Measurements from ENCODE around the gene ELF2. TPM values are rescaled to one million over a fixed set of nuclear protein-coding genes. Genes with fewer than 3 reads are reported as not detected.

The ELF2 gene
- total and polyA plus RNA-seq, 2 of the 8 experiments (the other 6 are each of a cell fraction or from before 2014, with no cell fraction given), result 21.1 to 44.3 TPM

DNA sequence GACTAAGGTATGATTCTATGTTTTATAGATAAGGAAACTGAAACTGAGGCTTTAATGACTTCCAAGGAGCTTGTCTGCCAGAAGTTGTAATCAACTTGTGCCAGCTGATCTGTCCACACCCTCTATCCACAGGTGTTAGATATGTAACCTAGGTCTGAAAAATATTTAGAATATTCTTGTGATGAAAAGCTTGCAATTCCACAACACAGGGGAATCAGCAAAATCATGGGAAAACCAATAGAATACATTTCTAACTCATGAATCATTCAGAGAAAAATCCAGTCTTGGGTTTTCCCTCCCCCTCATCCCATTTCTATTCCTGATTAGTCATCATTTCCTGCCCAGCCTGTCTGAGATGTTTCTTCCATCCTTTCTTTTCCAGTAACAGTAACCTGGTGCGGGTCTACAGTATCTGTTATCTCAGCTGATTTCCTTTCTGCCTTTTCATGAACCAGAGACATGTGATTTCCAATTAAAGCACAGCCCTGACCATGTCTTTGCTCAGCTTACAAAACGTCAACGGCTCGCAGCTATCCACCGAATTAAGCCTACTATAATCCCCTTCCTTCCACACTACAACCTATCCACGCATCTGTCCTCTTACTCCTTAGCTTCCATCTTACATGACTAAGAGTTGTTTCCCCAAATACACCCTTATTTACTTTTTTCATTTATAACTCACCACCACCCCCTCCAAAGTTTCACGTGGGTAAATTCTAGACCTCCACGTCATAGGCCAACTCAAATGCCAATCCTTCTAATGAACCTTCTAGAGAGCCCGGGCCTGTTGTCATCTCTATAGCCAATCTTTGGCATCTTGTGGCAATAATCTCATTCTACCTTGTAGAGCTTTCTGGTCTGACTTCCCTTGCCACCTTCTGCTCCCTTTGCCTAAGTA lies 162.4 kb downstream of the ELF2 start (continued):
- TF ChIP-seq CHD7 (IDR thresholded peaks at IDR 0.05; ENCODE audit: insufficient replicate concordance, low read length) (no peak), CBX8 (IDR thresholded peaks at IDR 0.05; ENCODE audit: borderline replicate concordance, low read depth, low read length) (no peak), POLR2A (IDR thresholded peaks at IDR 0.05; ENCODE audit: control extremely low read depth in 1 of 2, low read depth in 2 of 2, low read length in 2 of 2) (no peak), POLR2AphosphoS5 (IDR thresholded peaks at IDR 0.05; ENCODE audit: low read depth, low read length) (no peak), TEAD4 (IDR thresholded peaks at IDR 0.05; ENCODE audit: low read depth, low read length) (no peak), EZH2 (IDR thresholded peaks at IDR 0.05; ENCODE audit: low read depth, low read length, severe bottlenecking) (no peak), SUZ12 (IDR thresholded peaks at IDR 0.05; ENCODE audit: low read length) (no peak), USF2 (IDR thresholded peaks at IDR 0.05; ENCODE audit: low read length) (no peak), CEBPB (IDR thresholded peaks at IDR 0.05; ENCODE audit: low read depth, low read length) (no peak)
